ENCODE data around the gene KLF16.

The KLF16 gene

GRCh38 chr19:1811942-1812425 lies 51.4 kb downstream of the KLF16 start, which contains the start of gene ATP8B3:
TSS of gene ATP8B3 (minus strand) at chr19:1812276. CDS start at chr19:1811736, 540 bp downstream.
- TF ChIP-seq, protein P1, sequence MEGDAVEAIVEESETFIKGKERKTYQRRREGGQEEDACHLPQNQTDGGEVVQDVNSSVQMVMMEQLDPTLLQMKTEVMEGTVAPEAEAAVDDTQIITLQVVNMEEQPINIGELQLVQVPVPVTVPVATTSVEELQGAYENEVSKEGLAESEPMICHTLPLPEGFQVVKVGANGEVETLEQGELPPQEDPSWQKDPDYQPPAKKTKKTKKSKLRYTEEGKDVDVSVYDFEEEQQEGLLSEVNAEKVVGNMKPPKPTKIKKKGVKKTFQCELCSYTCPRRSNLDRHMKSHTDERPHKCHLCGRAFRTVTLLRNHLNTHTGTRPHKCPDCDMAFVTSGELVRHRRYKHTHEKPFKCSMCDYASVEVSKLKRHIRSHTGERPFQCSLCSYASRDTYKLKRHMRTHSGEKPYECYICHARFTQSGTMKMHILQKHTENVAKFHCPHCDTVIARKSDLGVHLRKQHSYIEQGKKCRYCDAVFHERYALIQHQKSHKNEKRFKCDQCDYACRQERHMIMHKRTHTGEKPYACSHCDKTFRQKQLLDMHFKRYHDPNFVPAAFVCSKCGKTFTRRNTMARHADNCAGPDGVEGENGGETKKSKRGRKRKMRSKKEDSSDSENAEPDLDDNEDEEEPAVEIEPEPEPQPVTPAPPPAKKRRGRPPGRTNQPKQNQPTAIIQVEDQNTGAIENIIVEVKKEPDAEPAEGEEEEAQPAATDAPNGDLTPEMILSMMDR (IDR thresholded peaks at IDR 0.05): no peak
- peak within 1 kb of the TSS; percentile 90 for H3K27ac Mint-ChIP-seq
- no peaks in the 10 kb centered on the region for H3K36me3 Mint-ChIP-seq (ENCODE audit: low read depth)
- no peak for DNase-seq
- peaks cover 14% of the 10 kb centered on the region for H3K4me1 Mint-ChIP-seq
- H3K4me3 Mint-ChIP-seq: peak within 1 kb of the TSS; percentile 87
- H3K27me3 Mint-ChIP-seq (ENCODE audit: low read depth, poor library complexity): peaks cover 29% of the 10 kb centered on the region
- H3K9me3 Mint-ChIP-seq: no peaks in the 10 kb centered on the region

DNA sequence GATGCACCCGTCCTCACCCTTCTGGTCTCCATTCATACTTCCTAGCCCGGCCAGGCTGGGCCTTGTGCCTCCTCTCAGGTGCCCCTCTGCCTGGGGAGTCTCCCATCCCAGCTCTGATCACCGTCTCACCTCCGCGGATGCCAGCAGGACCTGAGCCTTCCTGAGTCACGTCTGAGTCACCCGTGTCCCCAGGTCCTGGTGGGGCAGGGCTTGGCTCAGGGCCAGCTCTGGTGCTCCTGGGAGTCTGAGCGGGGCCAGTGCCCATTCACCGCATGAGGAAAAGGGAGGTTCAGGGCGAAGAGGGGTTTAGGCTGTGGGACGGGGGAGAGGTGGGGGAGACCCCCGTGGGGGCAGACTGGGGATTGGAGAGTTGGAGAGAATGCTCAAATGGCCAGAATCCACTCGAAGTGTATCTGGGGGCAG lies 51.9 kb downstream of the KLF16 start:
- no peak overlapping the region for H3K4me3 Mint-ChIP-seq
- no peaks in the 10 kb centered on the region for H3K36me3 Mint-ChIP-seq (ENCODE audit: low read depth)

DNA sequence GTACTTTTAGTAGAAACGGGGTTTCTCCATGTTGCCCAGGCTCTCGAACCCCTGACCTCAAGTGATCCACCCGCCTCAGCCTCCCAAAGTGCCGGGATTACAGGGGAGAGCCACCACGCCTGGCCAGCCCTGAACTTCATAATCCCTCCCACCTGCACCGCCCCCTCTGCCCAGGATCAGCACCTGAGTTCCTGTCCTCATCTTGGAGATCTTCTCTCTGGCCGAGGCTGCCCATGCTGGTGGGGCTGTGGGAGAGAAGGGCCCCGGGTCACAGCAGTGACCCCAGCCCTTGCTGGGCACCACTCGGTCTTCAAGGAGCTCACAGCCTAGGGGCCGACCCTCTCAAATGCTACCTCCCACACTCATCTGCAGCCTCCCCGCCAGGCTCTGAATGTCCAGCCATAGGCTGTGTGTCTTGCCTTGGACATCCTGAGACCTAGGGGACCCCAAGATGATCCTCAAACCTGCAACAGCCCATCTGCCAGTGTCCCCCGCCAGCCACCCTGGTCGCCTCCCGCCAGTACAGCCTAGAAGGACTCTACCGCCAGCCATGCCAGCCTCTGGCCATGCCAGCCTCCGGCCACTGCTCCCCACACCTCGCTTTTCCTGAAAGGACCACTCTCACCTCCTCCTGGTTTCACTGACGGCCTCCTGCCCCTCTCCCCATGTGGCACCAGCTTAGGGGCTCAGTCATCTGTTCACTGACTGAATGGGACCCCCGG lies 52.8 kb downstream of the KLF16 start:
- Mint-ChIP-seq H3K4me3 (no peak overlapping the region), H3K9me3 (no peaks in the 10 kb centered on the region), H3K4me1 (peaks cover 23% of the 10 kb centered on the region), H3K27me3 (ENCODE audit: low read depth, poor library complexity) (peaks cover 29% of the 10 kb centered on the region), H3K27ac (no peak overlapping the region), H3K36me3 (ENCODE audit: low read depth) (no peaks in the 10 kb centered on the region)
- TF ChIP-seq, protein P1 (IDR thresholded peaks at IDR 0.05): no peak
- no peak for DNase-seq

More for the DNA sequence above, 51.9 kb downstream of the KLF16 start:
- TF ChIP-seq, protein P1 (IDR thresholded peaks at IDR 0.05): no peak
- Mint-ChIP-seq H3K9me3 (no peaks in the 10 kb centered on the region), H3K27me3 (ENCODE audit: low read depth, poor library complexity) (peaks cover 29% of the 10 kb centered on the region), H3K27ac (no peak overlapping the region), H3K4me1 (peaks cover 18% of the 10 kb centered on the region)
- DNase-seq: no peak

- DNase-seq: no peak
- TF ChIP-seq, protein P1 (IDR thresholded peaks at IDR 0.05): no peak
- Mint-ChIP-seq H3K4me1 (peaks cover 23% of the 10 kb centered on the region), H3K27ac (no peak overlapping the region), H3K27me3 (ENCODE audit: low read depth, poor library complexity) (peaks cover 29% of the 10 kb centered on the region), H3K4me3 (no peak overlapping the region), H3K36me3 (ENCODE audit: low read depth) (no peaks in the 10 kb centered on the region), H3K9me3 (no peaks in the 10 kb centered on the region)
These were observed 53.7 kb downstream of the KLF16 start for GRCh38 chr19:1809678-1810077.

- TF ChIP-seq, protein P1 (IDR thresholded peaks at IDR 0.05): no peak
- peaks cover 23% of the 10 kb centered on the region for H3K4me1 Mint-ChIP-seq
- no peak overlapping the region for H3K27ac Mint-ChIP-seq
- no peak overlapping the region for H3K4me3 Mint-ChIP-seq
- peaks cover 26% of the 10 kb centered on the region for H3K27me3 Mint-ChIP-seq (ENCODE audit: low read depth, poor library complexity)
- no peaks in the 10 kb centered on the region for H3K9me3 Mint-ChIP-seq
- H3K36me3 Mint-ChIP-seq (ENCODE audit: low read depth): no peaks in the 10 kb centered on the region
- DNase-seq: no peak
These were observed 55.0 kb downstream of the KLF16 start for GRCh38 chr19:1808395-1808731.

All from nephron progenitor cell (in vitro differentiated cells).